ENCODE data around the gene PDLIM1. TPM values are rescaled to one million over a fixed set of nuclear protein-coding genes. Genes with fewer than 3 reads are reported as not detected.

PDLIM1 gene
- total RNA-seq, 1 donor from 2014 or later, result 2.9 TPM

GRCh38 chr10:95293631-95294030 lies 2.8 kb upstream of the PDLIM1 start:
- Mint-ChIP-seq H3K27me3 (ENCODE audit: low read depth) (peaks cover 25% of the 10 kb centered on the region), H3K4me1 (ENCODE audit: low read depth) (peaks cover 29% of the 10 kb centered on the region), H3K36me3 (ENCODE audit: low read depth) (no peaks in the 10 kb centered on the region), H3K9me3 (no peaks in the 10 kb centered on the region), H3K4me3 (ENCODE audit: low read depth) (no peak overlapping the region), H3K27ac (no peak overlapping the region)
- no peak for DNase-seq (ENCODE audit: low spot score)
- intact Hi-C loops (cut with micrococcal nuclease), result loop anchor here (2.0 to 5.0 kb wide), 2 partner anchors 47 to 111 kb away; no protein-coding TSS in a partner anchor

- Mint-ChIP-seq H3K4me3 (ENCODE audit: low read depth) (peak overlapping the region; percentile 68), H3K4me1 (ENCODE audit: low read depth) (peaks cover 29% of the 10 kb centered on the region), H3K27me3 (ENCODE audit: low read depth) (peaks cover 42% of the 10 kb centered on the region), H3K36me3 (ENCODE audit: low read depth) (no peaks in the 10 kb centered on the region), H3K9me3 (no peaks in the 10 kb centered on the region), H3K27ac (no peak overlapping the region)
- DNase-seq (ENCODE audit: low spot score), result no peak
- intact Hi-C loops (cut with micrococcal nuclease), result loop anchor here (5.0 kb wide), 1 partner anchor 109 kb away; no protein-coding TSS in a partner anchor
These were observed 699 bp upstream of the PDLIM1 start for GRCh38 chr10:95291365-95292039.

GRCh38 chr10:95289921-95290421 lies 832 bp downstream of the PDLIM1 start:
- Mint-ChIP-seq H3K4me1 (ENCODE audit: low read depth) (peaks cover 20% of the 10 kb centered on the region), H3K27ac (no peak overlapping the region), H3K27me3 (ENCODE audit: low read depth) (peaks cover 51% of the 10 kb centered on the region), H3K36me3 (ENCODE audit: low read depth) (no peaks in the 10 kb centered on the region), H3K9me3 (no peaks in the 10 kb centered on the region), H3K4me3 (ENCODE audit: low read depth) (peak overlapping the region; percentile 78)
- DNase-seq (ENCODE audit: low spot score), result no peak
- intact Hi-C loops (cut with micrococcal nuclease), result loop anchor here (5.0 kb wide), 1 partner anchor 108 kb away; no protein-coding TSS in a partner anchor

GRCh38 chr10:95289003-95289920 lies 1.5 kb downstream of the PDLIM1 start:
- intact Hi-C loops (cut with micrococcal nuclease), result no loop called here
- H3K27me3 Mint-ChIP-seq (ENCODE audit: low read depth), result peaks cover 51% of the 10 kb centered on the region
- H3K4me1 Mint-ChIP-seq (ENCODE audit: low read depth), result peaks cover 14% of the 10 kb centered on the region
- H3K9me3 Mint-ChIP-seq, result no peaks in the 10 kb centered on the region
- no peak overlapping the region for H3K27ac Mint-ChIP-seq
- DNase-seq (ENCODE audit: low spot score), result no peak
- no peaks in the 10 kb centered on the region for H3K36me3 Mint-ChIP-seq (ENCODE audit: low read depth)
- peak overlapping the region; percentile 78 for H3K4me3 Mint-ChIP-seq (ENCODE audit: low read depth)

DNA sequence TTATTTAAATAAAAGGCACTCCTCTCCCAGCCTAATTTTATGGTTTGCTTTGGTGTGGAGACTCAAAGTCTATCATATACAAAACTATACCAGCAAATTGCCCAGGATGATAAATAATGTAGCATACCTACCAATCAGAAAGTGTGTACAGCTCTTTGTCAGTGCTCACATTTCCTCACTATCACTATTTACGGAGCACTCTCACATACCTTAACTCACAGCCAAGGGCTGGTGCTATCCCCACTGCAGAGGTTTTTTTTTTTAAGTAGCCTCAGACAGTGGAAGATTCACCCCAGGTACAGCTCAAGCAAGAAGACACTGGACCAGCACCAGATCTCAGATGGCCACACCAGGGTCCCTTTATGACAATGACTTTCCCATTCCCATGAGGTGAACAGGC lies 2.5 kb downstream of the PDLIM1 start:
- H3K4me3 Mint-ChIP-seq (ENCODE audit: low read depth), result no peak overlapping the region
- peaks cover 56% of the 10 kb centered on the region for H3K27me3 Mint-ChIP-seq (ENCODE audit: low read depth)
- DNase-seq (ENCODE audit: low spot score), result no peak

DNA sequence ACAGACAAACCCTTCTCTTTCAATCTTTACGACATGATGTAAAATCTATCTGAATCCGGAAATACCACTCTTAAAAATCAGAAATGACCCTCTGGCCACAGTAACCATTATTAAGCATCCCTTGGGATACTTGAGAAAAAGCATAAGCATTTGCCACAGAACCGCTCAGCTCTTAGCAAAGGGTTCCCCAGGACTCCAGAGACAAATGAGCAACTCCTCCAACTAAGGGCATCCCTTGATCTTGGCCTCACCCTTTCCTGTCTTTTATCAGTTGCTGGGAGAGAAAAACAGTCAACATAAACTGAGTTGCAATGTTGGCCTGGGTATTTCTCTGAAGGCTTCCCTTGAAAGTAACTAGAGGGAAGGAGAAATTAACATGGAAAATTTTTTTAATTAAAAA lies 3.5 kb downstream of the PDLIM1 start:
- H3K27me3 Mint-ChIP-seq (ENCODE audit: low read depth), result peaks cover 56% of the 10 kb centered on the region

More for the DNA sequence above, 2.5 kb downstream of the PDLIM1 start:
- Mint-ChIP-seq H3K9me3 (no peaks in the 10 kb centered on the region), H3K27ac (no peak overlapping the region), H3K36me3 (ENCODE audit: low read depth) (no peaks in the 10 kb centered on the region), H3K4me1 (ENCODE audit: low read depth) (peaks cover 12% of the 10 kb centered on the region)
- intact Hi-C loops (cut with micrococcal nuclease), result no loop called here

GRCh38 chr10:95286707-95287106 lies 4.1 kb downstream of the PDLIM1 start:
- no peak overlapping the region for H3K27ac Mint-ChIP-seq
- no peak for DNase-seq (ENCODE audit: low spot score)
- H3K4me3 Mint-ChIP-seq (ENCODE audit: low read depth), result no peak overlapping the region
- peaks cover 53% of the 10 kb centered on the region for H3K27me3 Mint-ChIP-seq (ENCODE audit: low read depth)
- intact Hi-C loops (cut with micrococcal nuclease), result no loop called here
- H3K4me1 Mint-ChIP-seq (ENCODE audit: low read depth), result peaks cover 10% of the 10 kb centered on the region
- H3K9me3 Mint-ChIP-seq, result no peaks in the 10 kb centered on the region
- no peaks in the 10 kb centered on the region for H3K36me3 Mint-ChIP-seq (ENCODE audit: low read depth)

More for the DNA sequence above, 3.5 kb downstream of the PDLIM1 start:
- Mint-ChIP-seq H3K9me3 (no peaks in the 10 kb centered on the region), H3K4me1 (ENCODE audit: low read depth) (peaks cover 12% of the 10 kb centered on the region), H3K27ac (no peak overlapping the region), H3K4me3 (ENCODE audit: low read depth) (no peak overlapping the region), H3K36me3 (ENCODE audit: low read depth) (no peaks in the 10 kb centered on the region)
- no peak for DNase-seq (ENCODE audit: low spot score)
- intact Hi-C loops (cut with micrococcal nuclease), result no loop called here

GRCh38 chr10:95285556-95285955 lies 5.2 kb downstream of the PDLIM1 start:
- intact Hi-C loops (cut with micrococcal nuclease), result no loop called here
- peaks cover 48% of the 10 kb centered on the region for H3K27me3 Mint-ChIP-seq (ENCODE audit: low read depth)
- H3K4me3 Mint-ChIP-seq (ENCODE audit: low read depth), result no peak overlapping the region
- H3K9me3 Mint-ChIP-seq, result no peaks in the 10 kb centered on the region
- DNase-seq (ENCODE audit: low spot score), result no peak
- no peaks in the 10 kb centered on the region for H3K36me3 Mint-ChIP-seq (ENCODE audit: low read depth)
- peaks cover 6% of the 10 kb centered on the region for H3K4me1 Mint-ChIP-seq (ENCODE audit: low read depth)
- H3K27ac Mint-ChIP-seq, result no peak overlapping the region

DNA sequence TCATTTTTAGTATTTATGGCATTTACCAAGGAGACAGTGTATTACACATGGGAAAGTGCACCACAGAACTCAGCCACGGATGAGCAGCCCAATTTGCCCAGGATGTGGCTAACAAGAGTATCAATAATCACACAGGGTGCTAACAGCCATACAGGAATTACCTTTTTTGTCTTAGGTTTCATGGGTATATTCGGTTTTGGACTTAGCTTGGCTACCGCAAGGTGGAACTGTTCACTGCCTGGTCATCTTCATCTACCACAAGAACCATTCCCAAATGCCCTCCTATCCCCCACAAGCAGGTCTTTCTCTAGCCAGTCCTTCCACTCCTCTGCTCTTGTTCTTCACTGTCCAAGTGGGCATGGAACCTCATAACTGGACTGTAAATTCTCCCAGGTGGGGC lies 6.0 kb downstream of the PDLIM1 start:
- H3K4me3 Mint-ChIP-seq (ENCODE audit: low read depth), result no peak overlapping the region
- H3K4me1 Mint-ChIP-seq (ENCODE audit: low read depth), result peaks cover 4% of the 10 kb centered on the region
- no peak overlapping the region for H3K27ac Mint-ChIP-seq
- no peaks in the 10 kb centered on the region for H3K9me3 Mint-ChIP-seq
- H3K27me3 Mint-ChIP-seq (ENCODE audit: low read depth), result peaks cover 43% of the 10 kb centered on the region
- intact Hi-C loops (cut with micrococcal nuclease), result no loop called here
- no peak for DNase-seq (ENCODE audit: low spot score)
- no peaks in the 10 kb centered on the region for H3K36me3 Mint-ChIP-seq (ENCODE audit: low read depth)

GRCh38 chr10:95282107-95282506 lies 8.7 kb downstream of the PDLIM1 start:
- DNase-seq (ENCODE audit: low spot score), result no peak
- Mint-ChIP-seq H3K4me3 (ENCODE audit: low read depth) (no peak overlapping the region), H3K9me3 (no peaks in the 10 kb centered on the region), H3K36me3 (ENCODE audit: low read depth) (no peaks in the 10 kb centered on the region), H3K27ac (no peak overlapping the region), H3K27me3 (ENCODE audit: low read depth) (peaks cover 27% of the 10 kb centered on the region), H3K4me1 (ENCODE audit: low read depth) (no peaks in the 10 kb centered on the region)
- intact Hi-C loops (cut with micrococcal nuclease), result no loop called here

- Mint-ChIP-seq H3K4me3 (ENCODE audit: low read depth) (no peak overlapping the region), H3K9me3 (no peaks in the 10 kb centered on the region), H3K27ac (no peak overlapping the region), H3K4me1 (ENCODE audit: low read depth) (no peaks in the 10 kb centered on the region), H3K36me3 (ENCODE audit: low read depth) (no peaks in the 10 kb centered on the region), H3K27me3 (ENCODE audit: low read depth) (peaks cover 22% of the 10 kb centered on the region)
- intact Hi-C loops (cut with micrococcal nuclease), result no loop called here
- no peak for DNase-seq (ENCODE audit: low spot score)
These were observed 9.6 kb downstream of the PDLIM1 start for GRCh38 chr10:95281206-95281605.

DNA sequence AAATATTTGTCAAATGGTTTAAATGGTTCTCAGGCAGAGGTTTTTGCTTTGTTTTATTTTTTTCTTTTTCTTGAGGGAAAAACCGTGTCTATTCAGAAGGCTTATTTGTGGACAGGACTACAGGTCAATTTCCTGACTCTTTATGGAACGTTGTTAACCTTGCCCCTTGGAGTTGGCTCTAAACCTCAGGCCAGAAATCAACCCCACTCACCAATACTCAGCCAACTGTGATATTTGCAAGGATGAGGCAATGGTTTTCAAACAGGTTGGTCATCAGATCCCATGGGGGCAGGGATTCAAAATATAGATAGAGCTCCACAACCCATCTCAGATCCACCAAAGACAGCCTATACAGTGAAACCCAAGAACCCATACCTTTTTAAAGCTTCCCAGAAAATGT lies 10.2 kb downstream of the PDLIM1 start:
- Mint-ChIP-seq H3K36me3 (ENCODE audit: low read depth) (no peaks in the 10 kb centered on the region), H3K4me3 (ENCODE audit: low read depth) (no peak overlapping the region), H3K27ac (no peak overlapping the region), H3K4me1 (ENCODE audit: low read depth) (no peaks in the 10 kb centered on the region), H3K9me3 (no peaks in the 10 kb centered on the region), H3K27me3 (ENCODE audit: low read depth) (peaks cover 17% of the 10 kb centered on the region)
- intact Hi-C loops (cut with micrococcal nuclease), result no loop called here
- DNase-seq (ENCODE audit: low spot score), result no peak
